ENCODE results near the gene IMMT. TPM values are rescaled to one million over a fixed set of nuclear protein-coding genes. Genes with fewer than 3 reads are reported as not detected.

IMMT gene
- total and polyA plus RNA-seq, 9 of the 15 experiments (the other 6 are each of a cell fraction or from before 2014, with no cell fraction given), result 119 to 294 (median 140) TPM

DNA sequence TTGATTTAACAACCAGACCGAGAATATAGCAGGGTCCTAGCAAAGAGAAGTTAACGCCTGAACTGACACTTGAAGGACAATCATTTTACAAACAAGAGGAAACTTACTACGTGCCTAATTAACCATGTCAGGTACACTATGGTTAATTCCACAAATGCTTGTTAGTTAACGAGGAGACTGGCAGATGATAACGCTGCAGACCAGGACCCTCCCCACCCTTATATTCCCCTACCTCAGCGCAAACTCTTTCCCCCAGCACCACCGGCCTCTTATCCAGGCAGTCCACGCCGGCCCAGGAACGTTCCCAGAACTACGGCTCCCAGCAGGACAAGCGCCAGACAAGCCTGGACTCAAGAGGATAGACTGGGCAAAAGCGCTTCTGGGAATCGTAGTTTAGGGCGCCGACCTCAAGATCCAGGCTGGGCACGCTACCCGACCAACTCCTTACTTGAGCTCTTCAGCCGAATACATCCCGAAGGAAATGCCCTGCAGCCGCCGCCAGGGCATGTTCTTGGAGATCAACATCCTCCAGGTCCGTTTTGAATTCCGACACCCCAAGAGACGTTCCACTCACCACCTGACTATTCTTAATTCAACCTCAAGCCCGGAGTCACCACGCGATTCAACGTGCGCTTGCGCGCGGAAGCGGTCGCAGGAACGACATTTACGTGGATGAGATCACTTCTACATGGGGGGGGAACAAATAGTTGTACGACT, 89.9 kb downstream of the IMMT start, which contains the start of gene POLR1A (continued):
- no peak for TF ChIP-seq HSF4 (CRISPR knock-in tag; IDR thresholded peaks at IDR 0.05; ENCODE audit: borderline replicate concordance)
- TF ChIP-seq, protein P1, sequence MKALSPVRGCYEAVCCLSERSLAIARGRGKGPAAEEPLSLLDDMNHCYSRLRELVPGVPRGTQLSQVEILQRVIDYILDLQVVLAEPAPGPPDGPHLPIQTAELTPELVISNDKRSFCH (CRISPR knock-in tag; IDR thresholded peaks at IDR 0.05), result no peak
- TF ChIP-seq, protein P1 (tag; IDR thresholded peaks at IDR 0.05), result no peak
- 0 out of 2 replicates have a peak, but pooled peaks have one; percentile 66 for TF ChIP-seq POLR2A (conservative IDR thresholded peaks at IDR 0.05)
- 0 out of 2 replicates have a peak, but pooled peaks have one; percentile 5 for TF ChIP-seq VEZF1 (CRISPR knock-in tag; IDR thresholded peaks at IDR 0.05)
- TF ChIP-seq ZFP30 (CRISPR knock-in tag; IDR thresholded peaks at IDR 0.05; ENCODE audit: borderline replicate concordance), result no peak
- peak; percentile 59 for TF ChIP-seq ZNF316 (IDR thresholded peaks at IDR 0.05)
- TF ChIP-seq ZNF77 (CRISPR knock-in tag; IDR thresholded peaks at IDR 0.05), result no peak
- no peak for TF ChIP-seq DMBX1 (CRISPR knock-in tag; IDR thresholded peaks at IDR 0.05; ENCODE audit: borderline replicate concordance)
- TF ChIP-seq ZNF175 (CRISPR knock-in tag; IDR thresholded peaks at IDR 0.05; ENCODE audit: low read depth), result no peak
- peak in 1 of 2 experiments; percentile 76; a peak in 1 of 4 replicates for TF ChIP-seq KDM4B (IDR thresholded peaks at IDR 0.05; ENCODE audit: borderline replicate concordance in 2 of 2, low read depth in 1 of 2)
- TF ChIP-seq HDAC2 (IDR thresholded peaks at IDR 0.05), result 0 out of 2 replicates have a peak, but pooled peaks have one; percentile 36
- no peak for TF ChIP-seq ZNF146 (CRISPR knock-in tag; IDR thresholded peaks at IDR 0.05; ENCODE audit: unreplicated experiment)
- TF ChIP-seq NKRF (IDR thresholded peaks at IDR 0.05; ENCODE audit: borderline replicate concordance), result peak; percentile 91; the same call in 1 of the 2 replicates
- TF ChIP-seq RBM22 (IDR thresholded peaks at IDR 0.05; ENCODE audit: low read depth, low read length, poor library complexity, severe bottlenecking), result no peak
- peak; percentile 56; the same call in 1 of the 2 replicates for TF ChIP-seq GABPB1 (CRISPR knock-in tag; IDR thresholded peaks at IDR 0.05)
- TF ChIP-seq PHF20 (IDR thresholded peaks at IDR 0.05; ENCODE audit: partially characterized antibody), result no peak
- TF ChIP-seq POU5F1 (IDR thresholded peaks at IDR 0.05; ENCODE audit: borderline replicate concordance, low read depth, low read length, partially characterized antibody), result no peak
- no peak for TF ChIP-seq ZNF384 (IDR thresholded peaks at IDR 0.05; ENCODE audit: low read depth, low read length)
- TF ChIP-seq, protein P2, sequence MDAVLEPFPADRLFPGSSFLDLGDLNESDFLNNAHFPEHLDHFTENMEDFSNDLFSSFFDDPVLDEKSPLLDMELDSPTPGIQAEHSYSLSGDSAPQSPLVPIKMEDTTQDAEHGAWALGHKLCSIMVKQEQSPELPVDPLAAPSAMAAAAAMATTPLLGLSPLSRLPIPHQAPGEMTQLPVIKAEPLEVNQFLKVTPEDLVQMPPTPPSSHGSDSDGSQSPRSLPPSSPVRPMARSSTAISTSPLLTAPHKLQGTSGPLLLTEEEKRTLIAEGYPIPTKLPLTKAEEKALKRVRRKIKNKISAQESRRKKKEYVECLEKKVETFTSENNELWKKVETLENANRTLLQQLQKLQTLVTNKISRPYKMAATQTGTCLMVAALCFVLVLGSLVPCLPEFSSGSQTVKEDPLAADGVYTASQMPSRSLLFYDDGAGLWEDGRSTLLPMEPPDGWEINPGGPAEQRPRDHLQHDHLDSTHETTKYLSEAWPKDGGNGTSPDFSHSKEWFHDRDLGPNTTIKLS (IDR thresholded peaks at IDR 0.05; ENCODE audit: borderline replicate concordance, low read depth), result peak; percentile 89
- TF ChIP-seq MYC (IDR thresholded peaks at IDR 0.05; ENCODE audit: low read depth, low read length), result peak; percentile 51; the same call in 1 of the 2 replicates
- peak; percentile 14; the same call in 1 of the 2 replicates for TF ChIP-seq MYC (CRISPR knock-in tag; IDR thresholded peaks at IDR 0.05; ENCODE audit: borderline replicate concordance, low read depth)

Data from K562 (cell line).